GM19395 (cell line): ENCODE measurements around the gene ZNF853.
"Not testable (repeated sequence)": the region's sequence is repeated elsewhere in the genome, so short reads cannot be mapped to it uniquely, and the experiment has no call there.

Source experiments
- ATAC-seq: cut with Tn5 transposase; IDR thresholded peaks from one replicate; pipeline ENCODE4 v1.9.1; 2021; ENCODE audit warnings: mild to moderate bottlenecking, moderate library complexity; ENCODE audit not compliant: unreplicated experiment

Gene ZNF853

DNA sequence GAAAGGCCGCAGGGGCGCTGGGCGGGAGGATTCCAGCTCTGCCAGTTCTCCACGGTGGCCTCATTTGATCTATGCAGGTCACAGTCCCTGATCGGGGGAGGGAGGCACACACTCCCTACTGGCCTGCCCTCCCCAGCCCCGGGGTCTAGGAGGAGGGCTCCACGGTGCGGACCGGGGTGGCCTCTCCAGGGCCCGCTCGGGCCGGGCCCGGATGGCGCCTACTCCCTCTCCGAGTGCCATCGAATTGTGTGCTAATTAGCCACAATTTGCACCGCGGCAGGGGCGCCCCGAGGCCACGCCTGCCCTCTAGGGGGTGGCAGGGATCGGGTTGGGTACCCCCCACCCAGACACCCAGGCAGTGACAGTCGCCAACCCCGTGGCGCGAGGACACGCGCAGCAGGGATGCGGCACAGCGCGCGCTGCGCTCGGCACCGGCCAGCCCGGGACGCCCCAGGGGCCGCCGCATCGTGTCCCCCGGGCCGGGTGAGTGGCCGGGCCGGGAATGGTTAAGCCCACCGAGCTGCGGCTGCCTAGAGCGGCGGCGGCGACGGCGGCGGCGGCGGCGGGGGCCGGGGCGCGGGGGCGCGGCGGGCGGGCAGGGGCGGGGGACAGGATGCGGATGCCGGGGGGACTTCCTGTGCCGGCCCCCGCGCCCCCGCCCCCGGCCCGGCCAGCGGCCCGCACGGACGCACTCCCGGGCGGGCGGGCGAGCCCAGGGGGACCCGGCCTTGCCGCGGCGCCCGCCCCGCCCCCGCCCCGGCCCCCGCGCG, at the start of gene ZNF853:
Gene ZNF853, plus strand, starts transcription at position 658 of the 770 bp plus-strand sequence. CDS start 565 bp downstream, outside the sequence.
- no peak for ATAC-seq

DNA sequence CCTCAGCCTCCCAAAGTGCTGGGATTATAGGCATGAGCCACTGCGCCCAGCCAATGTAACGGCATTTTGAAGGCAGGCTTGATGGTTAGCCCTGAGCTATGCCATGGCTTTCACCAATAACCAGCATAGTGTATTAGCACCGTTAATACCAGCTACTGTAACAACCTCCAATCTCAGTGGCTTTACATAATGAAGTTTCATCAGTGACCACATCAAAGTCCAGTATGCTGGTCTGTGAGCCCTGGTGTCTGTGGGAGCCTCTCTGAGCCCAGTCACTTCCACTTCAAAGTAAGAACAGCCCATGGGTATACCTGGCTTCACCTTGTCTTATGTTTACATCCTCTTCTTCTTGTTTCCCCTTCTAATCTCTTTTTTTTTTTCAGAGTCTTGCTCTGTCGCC, 49.8 kb upstream of the ZNF853 start:
- no peak for ATAC-seq

DNA sequence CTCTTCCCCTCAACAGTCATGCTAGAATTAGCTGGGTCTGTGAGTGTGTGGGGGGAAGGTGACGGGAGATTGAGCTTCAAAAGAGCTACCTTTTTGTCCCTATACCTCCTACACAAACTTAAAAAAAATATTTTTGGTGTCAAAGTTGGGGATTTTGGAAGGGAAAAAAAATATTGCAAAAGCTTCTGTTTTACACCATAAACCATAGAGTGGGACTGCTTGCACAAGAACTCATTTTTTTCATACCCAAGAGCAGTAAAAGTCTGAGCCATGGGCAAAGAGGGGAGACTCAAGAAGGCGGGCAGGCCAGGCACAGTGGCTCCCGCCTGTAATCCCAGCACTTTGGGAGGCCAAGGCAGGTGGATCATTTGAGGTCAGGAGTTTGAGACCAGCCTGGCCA, 47.5 kb upstream of the ZNF853 start:
- ATAC-seq: no peak

DNA sequence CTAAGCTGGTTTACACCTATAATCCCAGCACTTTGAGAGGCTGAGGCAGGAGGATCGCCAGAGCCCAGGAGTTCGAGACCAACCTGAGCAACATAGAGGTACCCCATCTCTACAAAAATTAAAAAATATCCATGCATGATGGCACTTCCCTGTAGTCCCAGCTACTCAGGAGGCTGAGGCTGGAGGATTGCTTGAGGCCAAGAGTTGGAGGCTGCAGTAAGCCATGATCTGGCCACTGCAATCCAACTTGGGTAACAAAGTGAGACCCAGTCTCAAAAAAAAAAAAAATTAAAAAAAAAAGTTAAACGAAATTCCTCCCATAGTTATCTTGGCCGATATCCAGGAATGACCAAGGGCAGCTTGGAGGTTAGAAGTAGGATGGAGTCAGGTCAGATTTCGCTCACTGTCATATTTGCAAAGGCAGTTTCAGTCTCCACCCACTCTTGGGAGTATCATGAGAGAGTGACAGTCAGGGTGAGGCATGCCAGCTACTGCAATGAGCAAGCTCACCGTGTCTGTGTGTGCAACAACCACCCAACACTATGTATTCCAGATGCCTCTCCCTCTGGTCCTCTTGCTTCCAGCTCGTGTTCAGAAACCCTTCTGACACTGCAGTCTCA, 44.1 kb upstream of the ZNF853 start:
- no peak for ATAC-seq

DNA sequence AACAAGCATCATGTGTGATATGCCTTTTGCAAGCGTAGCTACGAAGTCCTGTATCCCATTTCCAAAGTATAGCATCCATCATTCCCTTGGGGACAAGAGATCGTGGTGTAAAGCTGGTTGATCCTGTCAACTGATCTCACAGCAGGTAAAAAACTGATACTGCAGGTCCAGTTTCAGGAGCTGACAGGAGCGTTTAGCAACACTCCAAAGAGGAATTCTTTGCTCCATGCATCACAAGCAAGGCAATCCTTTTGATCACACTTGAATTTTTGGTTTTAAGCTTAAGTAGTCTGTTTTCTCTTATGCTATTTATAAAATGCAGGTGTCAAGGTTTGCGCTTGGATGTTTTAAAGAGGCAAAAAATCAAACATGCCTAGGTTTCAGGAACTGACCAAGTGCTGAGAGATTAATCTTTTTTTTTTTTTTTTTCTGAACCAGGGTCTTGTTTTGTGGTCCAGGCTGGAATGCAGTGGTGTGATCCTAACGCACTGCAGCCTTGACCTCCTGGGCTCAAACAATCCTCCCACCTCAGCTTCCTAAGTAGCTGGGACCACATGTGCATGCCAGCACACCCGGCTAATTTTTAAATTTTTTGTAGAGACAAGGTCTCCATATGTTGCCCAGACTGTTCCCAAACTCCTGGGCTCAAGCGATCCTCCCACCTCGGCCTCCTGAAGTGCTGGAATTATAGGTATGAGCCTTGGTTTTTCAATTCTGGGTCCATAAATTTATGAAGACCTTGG, 40.0 kb upstream of the ZNF853 start:
- no peak for ATAC-seq

DNA sequence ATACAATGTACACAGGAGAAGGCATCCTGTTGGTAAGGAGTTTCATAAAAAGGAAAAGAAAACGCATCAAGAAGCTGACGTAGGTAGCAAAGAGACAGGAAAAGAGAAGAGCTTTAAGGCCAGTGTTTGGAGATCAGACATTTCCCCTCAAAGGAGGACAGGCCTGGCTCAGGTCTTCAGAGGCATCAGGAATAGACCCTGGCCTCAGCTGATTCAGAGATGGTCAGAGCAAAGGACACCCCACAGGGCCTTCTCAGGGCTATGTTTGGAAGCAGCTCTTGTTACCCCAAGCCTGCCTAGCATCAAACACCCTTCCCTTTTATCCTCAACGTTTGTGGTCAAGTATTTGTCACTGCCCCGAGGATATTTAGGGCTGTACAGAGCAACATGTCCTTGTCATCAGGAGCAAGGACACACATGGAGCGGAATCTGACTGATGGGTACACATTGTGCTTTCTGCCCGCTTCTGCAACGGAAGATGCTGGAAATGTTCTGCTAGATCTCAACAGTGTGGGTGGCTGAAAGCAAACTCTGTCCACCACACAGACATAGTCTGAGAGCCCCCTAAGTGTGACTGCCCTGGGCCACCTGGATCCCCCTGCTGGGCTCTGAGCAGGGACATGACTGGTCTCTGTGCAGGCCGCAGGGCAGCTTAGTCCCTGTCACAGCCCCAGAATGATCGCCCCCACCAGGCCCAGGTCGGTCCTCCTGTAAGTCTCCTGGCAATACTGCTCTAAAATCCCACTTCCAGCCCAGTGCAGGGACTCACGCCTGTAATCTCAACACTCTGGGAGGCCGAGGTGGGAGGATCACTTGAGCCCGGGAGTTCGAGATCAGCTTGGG, 39.2 kb upstream of the ZNF853 start:
- no peak for ATAC-seq

DNA sequence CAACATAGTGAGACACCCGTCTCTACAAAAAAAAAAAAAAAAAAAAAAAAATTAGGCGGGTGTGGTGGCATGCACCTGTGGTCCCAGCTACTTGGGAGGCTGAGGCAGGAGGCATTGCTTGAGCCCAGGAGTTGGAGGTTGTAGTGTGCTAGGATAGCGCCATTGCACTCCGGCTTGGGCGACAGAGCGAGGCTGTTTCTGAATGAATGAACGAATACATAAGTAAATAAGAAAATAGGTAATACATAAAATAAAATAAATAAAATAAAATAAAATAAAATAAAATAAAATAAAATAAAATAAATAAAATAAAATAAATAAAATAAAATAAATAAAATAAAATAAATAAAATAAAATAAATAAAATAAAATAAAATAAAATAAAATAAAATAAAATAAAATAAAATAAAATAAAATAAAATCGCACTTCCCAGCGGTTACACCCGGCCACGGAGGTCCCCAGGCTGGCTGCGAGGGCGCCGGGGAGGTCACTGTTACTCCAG, 38.5 kb upstream of the ZNF853 start:
- ATAC-seq: not testable (repeated sequence)

DNA sequence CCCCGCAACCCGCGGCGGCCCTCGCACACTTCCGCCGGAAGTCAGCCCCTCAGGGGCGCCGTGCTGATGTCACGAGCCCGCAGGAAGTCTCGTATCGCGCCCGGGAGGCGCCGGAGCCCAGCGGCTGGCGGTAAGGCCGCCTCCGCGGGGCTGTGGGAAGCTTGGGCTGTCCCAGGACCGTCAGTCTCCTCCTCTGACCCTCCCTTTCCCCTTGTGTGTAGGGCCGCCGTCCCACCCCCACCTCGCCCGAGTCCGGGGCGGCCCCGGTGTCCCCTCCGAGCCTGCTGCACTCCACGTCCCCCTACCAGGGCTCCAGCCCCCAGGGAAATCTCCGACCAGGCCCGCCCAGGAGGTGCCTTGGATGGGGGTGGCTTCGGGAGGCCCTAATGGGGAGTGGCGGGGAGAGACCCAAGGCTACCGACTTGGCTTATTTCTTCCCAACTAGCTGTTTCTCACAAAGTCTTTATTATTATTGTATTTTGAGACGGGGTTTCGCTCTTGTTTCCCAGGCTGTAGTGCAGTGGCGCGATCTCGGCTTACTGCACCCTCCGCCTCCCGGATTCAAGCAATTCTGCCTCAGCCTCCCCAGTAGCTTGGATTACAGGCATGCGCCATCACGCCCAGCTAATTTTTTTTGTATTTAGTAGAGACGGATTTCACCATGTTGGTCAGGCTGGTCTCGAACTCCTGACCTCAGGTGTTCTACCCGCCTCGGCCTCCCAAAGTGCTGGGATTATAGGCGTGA, 37.9 kb upstream of the ZNF853 start, which contains the start of gene ZDHHC4:
Gene ZDHHC4, plus strand, starts transcription at position 86 of the 745 bp plus-strand sequence. CDS start 3,108 bp downstream, outside the sequence.
- peak; percentile 95 for ATAC-seq

DNA sequence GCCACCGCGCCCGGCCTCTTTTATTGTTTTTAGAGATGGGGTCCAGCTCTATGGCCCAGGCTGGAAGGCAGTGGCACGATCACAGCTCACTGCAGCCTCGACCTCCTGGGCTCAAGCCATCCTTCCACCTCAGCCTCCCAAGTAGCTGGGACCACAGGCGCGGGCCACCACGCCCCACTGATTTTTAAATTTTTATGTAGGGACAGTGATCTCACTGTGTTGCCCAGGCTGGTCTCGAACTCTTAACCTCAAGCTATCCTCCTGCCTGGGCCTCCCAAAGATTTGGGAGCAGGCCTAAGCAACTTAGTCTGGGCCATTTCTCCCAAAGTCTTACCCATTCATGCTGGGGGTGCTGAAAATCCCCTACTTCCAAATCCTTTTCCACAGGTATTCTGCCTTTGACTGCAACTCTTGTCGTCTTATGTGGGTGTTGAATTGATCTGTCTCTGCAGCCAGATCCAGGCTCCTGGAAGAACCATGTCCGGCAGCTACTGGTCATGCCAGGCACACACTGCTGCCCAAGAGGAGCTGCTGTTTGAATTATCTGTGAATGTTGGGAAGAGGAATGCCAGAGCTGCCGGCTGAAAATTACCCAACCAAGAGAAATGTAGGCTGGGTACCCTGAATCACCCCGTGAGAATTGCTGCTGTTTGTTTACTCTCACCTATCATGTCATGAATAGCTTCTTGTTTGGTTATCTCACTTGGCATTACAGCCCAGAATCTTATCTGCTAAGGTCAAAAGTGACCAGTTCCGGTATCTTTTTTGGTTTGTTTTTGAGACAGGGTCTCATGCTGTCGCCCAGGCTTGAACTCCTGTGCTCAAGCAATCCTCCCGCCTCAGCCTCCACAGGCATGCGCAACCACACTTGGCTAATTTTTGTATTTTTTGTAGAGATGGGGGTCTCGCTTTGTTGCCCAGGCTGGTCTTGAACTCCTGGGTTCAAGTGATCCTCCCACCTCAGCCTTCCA, 37.0 kb upstream of the ZNF853 start:
- no peak for ATAC-seq

DNA sequence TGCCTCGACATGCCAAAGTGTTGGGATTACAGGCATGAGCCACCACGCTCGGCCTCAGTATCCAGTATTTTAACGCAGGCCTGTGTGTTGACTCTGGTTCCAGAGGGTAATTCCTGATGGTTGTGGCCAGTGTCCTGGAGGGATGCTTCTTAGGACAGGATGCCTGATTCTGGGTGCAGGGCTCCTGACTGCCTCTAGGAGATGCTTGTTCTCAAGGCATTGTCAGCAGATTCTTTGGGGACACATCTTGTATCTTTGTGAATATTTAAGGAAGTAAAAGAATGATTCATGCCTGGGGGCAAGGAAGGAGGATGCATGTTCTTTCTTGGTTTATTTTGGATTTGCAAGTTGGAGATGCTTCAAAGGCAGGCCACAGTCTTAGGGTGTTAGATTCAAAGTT, 36.0 kb upstream of the ZNF853 start:
- no peak for ATAC-seq

DNA sequence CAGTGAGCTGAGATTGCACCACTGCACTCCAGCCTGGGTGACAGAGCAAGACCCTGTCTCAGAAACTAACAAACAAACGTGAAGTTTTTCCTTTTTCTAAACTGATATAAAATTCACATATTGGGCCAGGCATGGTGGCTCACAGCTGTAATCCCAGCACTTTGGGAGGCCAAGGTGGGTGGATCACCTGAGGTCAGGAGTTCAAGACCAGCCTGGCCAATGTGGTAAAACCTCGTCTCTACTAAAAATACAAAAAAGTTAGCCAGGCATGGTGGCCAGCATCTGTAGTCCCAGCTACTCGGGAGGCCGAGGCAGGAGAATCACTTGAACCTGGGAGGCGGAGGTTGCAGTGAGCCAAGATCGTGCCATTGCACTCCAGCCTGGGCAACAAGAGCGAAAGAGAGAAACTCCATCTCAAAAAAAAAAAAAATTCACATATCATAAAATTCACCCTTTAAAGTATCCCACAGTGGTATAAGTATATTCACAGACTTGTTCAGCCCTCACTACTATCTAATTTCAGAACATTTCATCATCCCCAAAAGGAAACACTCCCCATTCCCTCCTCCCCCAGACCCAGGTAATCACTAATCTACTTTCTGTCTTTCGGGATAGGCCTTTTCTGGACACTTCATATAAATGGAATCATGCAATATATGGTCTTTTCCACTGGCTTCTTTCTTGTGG, 29.5 kb upstream of the ZNF853 start:
- not testable (repeated sequence) for ATAC-seq

DNA sequence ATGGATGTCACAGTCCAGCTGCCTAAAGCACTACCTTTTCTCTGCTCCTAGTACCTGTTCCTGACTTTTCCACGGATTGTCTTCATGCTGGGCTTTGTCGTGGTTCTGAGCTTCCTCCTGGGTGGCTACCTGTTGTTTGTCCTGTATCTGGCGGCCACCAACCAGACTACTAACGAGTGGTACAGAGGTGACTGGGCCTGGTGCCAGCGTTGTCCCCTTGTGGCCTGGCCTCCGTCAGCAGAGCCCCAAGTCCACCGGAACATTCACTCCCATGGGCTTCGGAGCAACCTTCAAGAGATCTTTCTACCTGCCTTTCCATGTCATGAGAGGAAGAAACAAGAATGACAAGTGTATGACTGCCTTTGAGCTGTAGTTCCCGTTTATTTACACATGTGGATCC, 26.8 kb upstream of the ZNF853 start:
- no peak for ATAC-seq

DNA sequence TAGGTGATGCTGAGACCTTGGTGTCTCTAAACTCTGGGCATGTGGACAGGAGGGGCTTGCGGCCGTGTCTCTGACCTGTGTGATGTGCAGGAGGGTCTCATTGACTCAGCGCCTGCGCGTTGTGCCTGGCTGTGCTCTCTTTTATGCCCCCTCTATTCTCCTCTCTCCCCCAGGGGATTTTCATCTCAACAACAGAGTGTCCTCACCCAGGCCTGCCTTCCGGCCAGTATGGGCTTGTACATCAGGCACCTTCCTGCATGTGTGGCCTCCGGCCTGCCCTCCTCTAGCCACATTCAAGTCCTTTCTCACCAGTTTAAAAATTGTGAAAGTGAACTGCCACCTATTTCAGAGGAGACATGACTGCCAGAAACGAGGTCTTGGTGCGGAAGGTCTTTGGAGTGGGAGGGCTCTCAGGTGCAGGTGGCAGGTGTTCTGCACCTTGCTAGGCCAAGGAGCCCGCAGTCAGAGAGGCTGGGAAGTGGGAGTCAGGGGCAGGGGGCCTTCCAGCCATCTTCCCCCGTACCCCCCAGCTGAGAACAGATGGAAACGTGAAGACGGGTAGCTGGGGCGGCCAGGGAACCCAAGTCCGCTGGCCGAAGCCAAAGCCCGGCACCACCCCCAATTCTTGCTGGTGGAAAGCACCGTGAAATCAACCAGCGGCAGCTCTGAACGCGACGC, 26.1 kb upstream of the ZNF853 start:
- no peak for ATAC-seq

DNA sequence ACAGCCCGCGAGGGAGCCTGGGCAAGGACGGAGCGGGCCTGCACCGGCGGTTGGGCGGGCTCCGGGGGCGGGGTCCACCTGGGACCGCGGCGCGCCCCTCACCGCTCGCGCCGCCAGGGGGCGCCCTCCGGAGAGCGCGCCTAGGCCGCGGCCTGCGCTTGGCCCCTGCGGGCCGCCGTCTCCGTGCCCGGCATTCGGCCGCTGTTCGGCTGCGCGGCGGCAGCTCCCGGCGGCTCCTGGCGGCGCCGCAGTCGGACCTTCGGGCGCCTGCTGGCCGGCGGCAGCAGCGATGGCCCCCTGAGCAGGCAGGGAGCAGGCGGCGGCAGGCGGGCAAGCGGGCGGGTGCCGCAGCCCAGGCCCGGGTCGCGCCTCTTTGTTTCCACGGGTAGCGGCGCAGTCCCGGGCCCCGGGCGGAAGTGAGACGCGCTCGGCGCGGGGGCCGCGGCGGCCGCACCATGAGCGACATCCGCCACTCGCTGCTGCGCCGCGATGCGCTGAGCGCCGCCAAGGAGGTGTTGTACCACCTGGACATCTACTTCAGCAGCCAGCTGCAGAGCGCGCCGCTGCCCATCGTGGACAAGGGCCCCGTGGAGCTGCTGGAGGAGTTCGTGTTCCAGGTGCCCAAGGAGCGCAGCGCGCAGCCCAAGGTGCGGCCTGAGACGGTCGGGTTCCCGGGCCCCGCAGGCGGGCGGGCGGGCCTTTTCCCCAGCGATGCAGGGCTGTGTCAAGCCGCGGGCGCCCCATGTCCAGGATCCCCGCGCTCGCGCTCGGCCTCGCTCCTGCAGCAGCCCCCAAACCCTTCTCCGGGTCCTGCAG, 25.4 kb upstream of the ZNF853 start, which contains the start of gene INTS15:
Gene INTS15, plus strand, starts transcription at position 193 of the 816 bp plus-strand sequence. Its CDS starts 263 bp downstream, at position 456.
- peak; percentile 90 for ATAC-seq

DNA sequence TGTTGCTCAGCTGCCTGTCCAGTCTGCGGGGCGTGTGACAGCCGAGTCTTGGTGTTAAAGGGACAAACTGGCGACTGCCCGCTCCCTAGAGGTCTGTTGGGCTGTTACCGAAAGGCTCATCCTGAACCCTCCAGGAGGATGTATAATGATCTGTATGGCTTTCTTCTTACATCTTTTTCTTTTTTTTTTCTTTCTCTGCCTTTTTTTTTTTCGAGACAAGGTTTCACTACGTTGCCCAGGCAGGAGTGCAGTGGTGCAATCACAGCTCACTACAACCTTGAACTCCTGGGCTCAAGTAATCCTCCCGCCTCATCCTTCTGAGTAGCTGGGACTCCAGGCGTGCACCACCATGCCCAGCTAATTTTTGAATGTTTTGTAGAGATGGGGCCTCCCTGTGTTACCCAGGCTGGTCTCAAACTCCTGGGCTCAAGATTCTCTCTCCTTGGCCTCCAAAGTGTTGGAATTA, 24.7 kb upstream of the ZNF853 start:
- ATAC-seq: peak; percentile 50

DNA sequence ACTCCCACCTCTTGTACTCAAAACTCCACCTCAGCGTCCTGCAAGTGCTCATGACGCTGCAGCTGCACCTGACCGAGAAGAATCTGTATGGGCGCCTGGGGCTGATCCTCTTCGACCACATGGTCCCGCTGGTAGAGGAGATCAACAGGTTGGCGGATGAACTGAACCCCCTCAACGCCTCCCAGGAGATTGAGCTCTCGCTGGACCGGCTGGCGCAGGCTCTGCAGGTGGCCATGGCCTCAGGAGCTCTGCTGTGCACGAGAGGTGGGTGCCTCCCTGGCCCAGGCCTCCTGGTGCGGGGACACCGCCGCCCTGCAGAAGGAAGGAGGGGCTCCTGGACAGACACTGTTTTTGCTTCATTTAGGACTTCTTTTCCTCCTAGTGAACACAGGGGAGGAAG, 15.3 kb upstream of the ZNF853 start:
- no peak for ATAC-seq
